ENCODE measurements around the gene ALDH3B1.

The ALDH3B1 gene

DNA sequence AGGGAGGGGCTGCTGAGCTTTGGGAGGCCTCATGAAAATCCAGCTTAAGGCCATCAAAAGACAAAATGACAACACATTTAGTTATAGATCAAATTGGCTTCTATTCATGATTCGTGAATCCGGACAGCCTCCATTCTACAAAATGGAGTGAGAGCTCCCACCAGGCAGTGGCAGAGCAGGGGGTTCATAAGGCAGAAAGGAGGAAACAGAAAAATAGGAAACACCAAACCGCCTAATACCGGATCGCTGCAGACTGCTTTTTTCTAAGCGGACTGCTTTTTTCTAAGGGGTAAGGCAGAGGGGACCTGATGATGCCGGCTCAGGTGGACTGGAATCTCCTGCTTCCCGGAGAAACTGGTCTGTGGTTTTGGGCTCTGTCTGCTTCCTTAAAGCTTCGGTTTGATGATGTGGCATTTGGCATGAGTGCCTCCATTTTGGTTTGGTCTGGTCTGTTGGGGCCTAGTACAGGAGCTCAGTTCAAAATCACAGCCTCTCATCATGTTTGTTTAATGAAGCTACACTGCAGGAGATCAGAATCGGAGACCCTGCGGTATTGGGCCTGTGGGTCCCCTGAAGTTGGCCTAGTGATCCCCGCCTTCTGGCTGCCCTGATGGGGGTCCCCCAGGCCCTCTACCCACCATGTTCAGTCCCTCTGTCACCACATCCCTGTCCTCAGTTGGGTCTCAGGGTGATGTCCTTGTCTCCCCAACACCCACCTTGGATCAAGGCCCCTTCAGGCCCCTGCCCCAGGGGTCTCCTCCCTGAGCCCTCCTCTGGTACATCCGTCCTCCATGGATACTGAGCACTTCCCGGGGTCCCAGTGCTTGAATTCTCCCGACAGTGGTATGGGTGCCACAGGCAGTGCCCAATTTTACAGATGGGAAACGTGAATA lies 1.2 kb downstream of the ALDH3B1 start:
- DNase-seq, result peak in 1 of 42 donors; percentile 37
- intact Hi-C loops (cut with DNase I), result loop anchor here (10.0 kb wide), 1 partner anchor 194 kb away; no protein-coding TSS in a partner anchor

DNA sequence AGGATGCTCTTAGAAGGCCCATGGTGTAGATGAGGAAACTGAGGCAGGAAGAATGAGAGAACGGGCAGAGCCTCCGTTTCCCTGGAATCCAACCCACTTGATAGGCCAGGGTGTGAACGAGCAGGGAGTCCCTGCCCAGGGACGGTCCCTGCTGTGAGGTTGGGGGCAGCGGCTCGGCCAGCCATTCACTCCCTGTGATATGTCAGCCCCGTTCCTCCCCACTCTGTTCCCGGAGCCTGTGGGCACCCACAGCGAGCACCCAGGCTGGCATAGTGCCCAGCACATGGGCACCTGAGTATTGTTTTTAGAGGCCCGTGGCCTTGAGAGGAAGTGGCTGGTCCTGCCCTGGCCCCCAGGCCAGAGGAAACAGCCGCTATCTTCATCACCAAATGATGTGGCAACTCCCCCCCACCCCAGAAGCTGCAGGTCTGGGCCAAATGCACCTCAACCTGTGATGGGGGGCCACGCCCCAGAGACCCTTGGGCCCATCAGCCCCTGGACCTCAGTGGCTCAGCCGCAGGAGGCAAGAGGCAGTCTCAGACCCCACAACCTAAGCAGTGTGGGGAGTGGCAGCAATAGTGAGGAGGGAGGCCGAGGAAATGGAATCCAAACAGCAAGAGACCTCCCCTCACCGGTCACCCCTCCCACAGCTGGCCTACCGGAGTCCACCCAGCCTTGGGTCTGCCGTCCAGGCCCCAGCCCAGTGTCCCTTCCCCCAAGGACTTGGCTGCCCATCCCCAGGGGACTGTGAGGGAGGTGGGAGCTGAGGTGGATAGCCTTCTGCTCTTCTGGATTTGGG lies 2.1 kb downstream of the ALDH3B1 start:
- no peak for DNase-seq
- intact Hi-C loops (cut with DNase I), result loop anchor here (10.0 kb wide), 1 partner anchor 193 kb away; no protein-coding TSS in a partner anchor

DNA sequence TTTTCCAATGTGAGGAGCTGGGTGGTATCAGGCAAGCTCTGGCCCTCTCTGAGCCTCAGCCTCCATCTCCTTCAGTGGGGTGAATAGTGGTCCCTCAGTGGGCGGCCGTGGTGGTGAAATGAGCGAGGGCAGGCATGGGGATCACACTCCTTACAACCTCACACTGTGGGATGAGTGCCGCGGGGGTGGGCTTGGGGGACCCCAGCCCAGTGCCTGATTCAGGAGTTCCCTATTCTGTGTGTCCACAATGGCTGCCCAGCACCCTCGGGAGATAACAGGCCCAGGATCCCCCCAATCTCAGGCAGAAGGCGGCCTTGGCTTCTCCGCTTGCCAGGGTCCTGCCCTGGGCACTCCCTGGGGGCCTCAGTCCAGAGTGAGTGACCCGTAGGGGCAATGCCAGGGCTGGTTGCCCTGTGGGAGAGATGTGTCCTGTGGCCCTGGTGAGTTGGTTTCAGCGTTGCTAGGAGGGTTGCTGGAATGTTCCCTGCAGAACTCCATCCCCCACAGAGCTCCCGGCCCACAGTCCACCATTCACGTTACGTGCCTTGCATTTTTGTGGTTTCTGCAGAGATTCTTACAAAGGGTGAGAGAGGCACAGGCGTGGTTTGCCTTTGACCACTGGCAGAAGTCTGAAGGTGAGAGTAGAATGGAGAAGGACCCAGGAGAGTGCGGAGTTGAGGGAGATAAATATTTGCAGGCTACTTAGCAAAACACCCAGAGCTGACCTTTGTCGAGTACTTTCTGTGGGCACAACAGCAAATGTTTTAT lies 2.9 kb downstream of the ALDH3B1 start:
- DNase-seq, result peak in 6 of 42 donors; percentile 37 to 66 (median 57)
- intact Hi-C loops (cut with DNase I), result loop anchor here (10.0 kb wide), 1 partner anchor 192 kb away; no protein-coding TSS in a partner anchor

DNA sequence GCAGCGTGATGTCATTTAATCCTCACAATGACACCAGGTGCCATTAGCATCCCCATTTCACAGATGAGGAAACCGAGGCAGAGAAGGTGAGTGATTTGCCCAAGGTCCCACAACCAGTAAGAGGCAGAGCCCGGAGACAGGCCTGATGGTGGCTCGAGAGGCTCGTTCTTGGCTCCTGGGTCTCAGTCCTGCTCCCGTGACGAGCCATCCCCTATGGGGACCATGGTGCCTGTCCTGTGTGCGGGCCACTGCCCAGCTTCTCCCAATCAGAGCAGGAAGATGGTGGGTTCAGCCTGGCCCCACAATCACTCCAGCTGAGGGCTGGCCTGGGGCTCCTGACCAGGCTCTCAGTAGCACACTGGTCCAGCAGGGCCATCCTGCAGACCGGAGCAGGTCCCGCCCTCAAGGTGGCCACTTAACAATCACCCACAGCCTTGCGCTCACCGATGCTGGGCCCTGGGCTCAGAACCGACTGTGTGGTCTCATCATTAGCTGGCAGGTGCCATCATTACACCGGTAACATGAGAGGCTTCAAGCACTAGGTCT lies 3.6 kb downstream of the ALDH3B1 start:
- no peak for DNase-seq
- intact Hi-C loops (cut with DNase I), result loop anchor here (10.0 kb wide), 1 partner anchor 191 kb away; no protein-coding TSS in a partner anchor

DNA sequence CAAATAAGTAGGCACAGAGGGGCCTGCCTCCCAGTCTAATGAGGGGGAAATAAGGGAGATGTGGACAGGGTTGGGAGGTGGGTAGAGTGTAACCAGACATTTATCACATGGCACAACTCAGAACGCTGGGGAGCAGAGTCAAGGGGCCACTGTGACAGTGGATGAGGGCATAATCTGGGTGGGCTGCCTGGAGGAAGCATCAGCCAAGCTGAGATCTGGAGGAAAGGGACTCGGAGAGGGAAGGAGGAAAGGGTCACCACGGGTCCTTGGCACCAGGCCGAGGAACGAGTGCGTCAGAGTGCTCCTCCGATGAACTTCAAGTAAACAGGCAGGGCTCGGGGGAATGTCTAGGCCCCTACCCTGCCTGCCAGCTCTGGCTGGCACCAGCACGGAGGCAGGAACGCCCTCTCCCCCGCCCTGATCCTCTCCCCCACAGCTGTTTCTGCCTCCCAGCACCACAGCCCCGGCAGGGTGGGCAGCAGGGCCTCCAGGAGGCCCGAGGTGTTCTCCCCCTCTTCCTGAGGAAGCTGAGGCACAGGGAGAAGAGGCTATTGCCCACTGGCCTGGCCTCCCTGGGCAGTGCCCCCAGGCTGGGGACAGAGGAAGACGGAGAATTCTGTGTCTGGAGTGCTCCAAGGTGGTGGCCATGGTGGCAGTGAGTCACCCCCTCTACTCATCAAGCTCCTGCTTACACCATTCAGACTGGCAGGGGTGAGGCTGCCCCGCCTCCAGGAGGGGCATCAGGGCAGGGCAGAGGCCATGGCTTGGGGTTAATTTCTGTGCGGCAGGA lies 4.2 kb downstream of the ALDH3B1 start:
- intact Hi-C loops (cut with DNase I), result loop anchor here (10.0 kb wide), 1 partner anchor 190 kb away; no protein-coding TSS in a partner anchor
- no peak for DNase-seq

DNA sequence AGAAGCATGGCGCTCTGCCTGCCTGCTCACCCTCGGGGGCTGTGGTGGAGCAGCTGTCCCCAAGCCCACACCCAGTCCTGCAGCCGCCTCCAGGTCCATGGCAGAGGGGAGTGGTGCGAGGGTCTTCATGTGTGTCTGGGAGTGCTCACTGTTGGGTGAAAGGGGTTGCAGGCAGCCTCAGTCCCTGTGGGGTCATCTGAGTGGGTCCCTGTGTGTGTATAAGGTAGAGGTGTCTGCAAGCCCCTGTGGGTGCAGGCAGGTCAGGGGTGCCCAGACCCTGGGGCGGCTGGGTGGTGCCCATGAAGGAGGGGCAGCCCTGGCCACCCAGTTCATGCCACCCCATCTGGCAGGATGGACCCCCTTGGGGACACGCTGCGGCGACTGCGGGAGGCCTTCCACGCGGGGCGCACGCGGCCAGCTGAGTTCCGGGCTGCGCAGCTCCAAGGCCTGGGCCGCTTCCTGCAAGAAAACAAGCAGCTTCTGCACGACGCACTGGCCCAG lies 4.9 kb downstream of the ALDH3B1 start:
- no peak for DNase-seq
- intact Hi-C loops (cut with DNase I), result loop anchor here (10.0 kb wide), 1 partner anchor 190 kb away; no protein-coding TSS in a partner anchor

DNA sequence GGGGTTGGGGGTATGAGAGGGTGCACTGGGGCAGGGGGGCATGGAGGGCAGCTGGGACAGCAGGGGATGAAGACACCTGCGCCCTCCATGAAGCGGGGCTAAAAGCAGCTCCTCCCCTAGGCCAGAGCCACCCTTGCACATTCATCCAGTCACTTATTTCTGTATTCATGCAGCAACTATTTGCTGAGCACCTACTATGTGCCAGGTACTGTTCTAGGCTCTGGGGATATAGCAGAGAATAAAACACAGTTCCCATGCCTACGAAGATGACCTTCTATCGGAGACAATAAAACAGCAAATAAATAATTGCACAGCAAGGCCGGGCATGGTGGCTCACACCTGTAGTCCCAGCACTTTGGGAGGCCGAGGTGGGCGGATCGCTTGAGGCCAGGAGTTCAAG lies 5.3 kb downstream of the ALDH3B1 start:
- no peak for DNase-seq
- intact Hi-C loops (cut with DNase I), result loop anchor here (10.0 kb wide), 1 partner anchor 189 kb away; no protein-coding TSS in a partner anchor

DNA sequence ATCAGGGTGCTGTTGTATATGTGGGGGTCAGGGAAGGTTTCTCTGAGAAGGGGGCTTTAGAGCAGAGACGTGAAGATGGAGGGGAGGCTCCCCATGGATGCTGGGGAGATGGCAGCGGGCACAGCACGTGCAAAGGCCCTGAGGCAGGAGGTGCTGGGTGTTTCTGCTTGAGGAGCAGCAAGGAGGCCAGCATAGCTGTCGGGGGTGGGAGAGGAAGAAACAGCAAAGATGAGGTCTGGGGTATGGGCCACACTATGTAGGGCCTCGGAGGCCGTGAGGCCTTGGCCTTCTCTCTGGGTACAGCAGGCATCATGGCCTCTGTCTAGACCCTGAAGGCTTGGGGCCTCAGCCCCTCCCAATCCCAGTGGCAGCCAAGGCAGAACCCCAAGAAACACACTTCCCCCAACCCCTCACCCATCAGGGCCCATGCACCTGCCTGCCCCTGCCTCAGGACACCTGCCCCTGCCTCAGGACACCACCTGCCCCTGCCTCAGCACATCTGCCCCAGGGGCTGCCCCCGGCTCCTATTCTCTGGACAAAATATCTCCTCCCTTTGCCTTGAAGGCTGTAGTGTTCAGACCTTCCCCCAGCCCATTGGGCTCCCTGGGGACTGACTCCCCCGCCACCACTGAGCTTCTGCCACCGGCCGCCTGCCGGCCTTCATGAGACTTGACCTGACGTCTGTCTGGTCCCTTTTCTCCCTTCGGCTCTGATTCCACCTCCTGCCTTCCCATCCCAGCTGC lies 6.2 kb downstream of the ALDH3B1 start:
- intact Hi-C loops (cut with DNase I), result loop anchor here (10.0 kb wide), 1 partner anchor 188 kb away; no protein-coding TSS in a partner anchor
- no peak for DNase-seq

DNA sequence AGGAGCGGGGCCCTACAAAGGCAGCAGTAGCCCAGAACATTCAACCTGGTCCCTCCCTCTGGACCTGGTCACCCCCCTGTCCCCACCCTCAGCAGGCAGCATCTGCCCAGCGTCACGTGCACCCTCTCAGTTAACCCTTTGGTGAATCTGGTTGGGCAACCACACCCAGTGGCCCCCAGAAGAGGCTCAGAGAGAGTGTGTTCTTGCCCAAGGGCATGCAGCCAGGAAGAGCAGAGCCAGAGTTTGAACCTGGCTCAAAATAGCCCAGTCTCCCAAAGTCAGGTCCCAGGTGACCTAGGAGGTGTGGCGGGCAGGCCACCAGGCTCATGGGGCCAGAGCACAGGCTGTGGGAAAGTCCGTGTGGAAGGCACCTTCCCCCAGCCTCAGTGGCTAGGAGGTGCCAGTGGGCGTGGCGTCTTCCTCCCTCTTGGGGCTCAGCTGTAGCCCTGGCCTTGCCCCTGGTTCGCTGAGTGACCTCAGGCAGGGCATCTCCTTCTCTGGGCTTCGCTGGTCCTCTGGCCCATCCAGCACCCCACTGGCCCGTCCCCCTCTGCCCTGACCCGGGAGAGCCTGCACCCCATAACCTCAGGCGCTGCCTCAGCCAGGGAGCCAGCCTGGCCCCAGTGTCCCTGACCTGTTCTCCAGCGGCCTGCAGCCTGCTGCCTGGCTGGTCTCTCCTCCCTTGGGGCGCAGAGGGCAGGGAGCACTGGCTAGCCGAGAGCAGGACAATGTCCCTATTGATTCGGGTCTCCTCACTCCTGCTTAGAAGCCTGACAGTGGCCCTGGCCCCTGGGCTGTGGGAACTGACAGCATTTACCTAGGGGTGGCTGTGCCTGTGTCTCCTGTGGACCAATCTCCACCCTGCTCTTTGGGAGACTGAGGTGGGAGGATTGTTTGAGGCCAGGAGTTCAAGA lies 7.0 kb downstream of the ALDH3B1 start:
- intact Hi-C loops (cut with DNase I), result loop anchor here (10.0 kb wide), 1 partner anchor 188 kb away; no protein-coding TSS in a partner anchor
- peak in 10 of 42 donors; percentile 30 to 68 (median 52) for DNase-seq

DNA sequence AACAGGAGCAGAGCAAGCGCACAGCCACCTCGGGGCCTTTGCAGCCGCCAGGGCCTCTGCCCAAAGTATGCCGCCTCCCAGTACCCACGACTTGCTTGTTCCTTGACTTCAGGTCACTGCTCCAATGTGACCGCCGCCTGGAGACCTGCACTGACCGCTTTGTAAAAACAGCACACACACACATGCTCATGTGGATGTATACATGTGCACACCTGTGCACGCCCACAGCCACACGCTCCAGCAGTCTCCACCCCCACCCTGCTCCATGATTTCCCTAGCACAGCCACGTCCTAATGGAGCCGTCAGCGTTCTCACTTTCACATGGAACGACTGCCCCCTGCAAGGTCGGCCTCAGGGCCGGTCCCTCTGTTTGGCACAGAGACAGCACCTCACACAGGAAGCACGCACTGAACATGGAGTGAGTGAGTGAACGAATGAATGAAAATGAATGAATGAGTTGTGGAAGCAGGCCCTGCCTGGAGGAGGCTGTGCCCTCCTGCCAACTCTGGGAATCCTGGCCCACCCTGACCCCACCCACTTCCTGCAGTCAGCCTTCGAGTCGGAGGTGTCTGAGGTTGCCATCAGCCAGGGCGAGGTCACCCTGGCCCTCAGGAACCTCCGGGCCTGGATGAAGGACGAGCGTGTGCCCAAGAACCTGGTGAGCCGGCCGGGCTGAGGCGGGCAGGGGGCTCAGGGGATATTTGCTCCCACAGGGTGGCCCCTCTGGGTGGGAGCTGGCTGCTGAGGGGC lies 8.0 kb downstream of the ALDH3B1 start:
- intact Hi-C loops (cut with DNase I), result loop anchor here (10.0 kb wide), 1 partner anchor 187 kb away; no protein-coding TSS in a partner anchor
- DNase-seq, result peak in 1 of 42 donors; percentile 38

DNA sequence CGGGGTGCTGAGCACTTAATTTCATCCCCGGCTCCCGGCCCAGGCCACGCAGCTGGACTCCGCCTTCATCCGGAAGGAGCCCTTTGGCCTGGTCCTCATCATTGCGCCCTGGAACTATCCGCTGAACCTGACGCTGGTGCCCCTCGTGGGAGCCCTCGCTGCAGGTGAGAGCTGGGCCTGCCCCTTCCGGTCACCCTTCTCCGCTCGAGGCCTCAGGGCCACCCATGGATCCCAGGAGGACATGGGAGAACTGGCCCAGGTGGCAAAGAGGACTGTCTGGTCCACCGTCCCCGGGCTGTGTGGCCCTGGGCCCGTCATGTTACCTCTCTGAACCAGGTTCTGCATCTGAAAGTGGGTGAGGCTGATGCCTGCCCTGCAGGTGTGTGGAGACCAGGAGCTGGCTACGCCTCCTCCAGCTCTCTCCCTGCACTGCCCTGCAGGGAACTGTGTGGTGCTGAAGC lies 8.6 kb downstream of the ALDH3B1 start:
- intact Hi-C loops (cut with DNase I), result loop anchor here (10.0 kb wide), 1 partner anchor 186 kb away; no protein-coding TSS in a partner anchor
- no peak for DNase-seq

DNA sequence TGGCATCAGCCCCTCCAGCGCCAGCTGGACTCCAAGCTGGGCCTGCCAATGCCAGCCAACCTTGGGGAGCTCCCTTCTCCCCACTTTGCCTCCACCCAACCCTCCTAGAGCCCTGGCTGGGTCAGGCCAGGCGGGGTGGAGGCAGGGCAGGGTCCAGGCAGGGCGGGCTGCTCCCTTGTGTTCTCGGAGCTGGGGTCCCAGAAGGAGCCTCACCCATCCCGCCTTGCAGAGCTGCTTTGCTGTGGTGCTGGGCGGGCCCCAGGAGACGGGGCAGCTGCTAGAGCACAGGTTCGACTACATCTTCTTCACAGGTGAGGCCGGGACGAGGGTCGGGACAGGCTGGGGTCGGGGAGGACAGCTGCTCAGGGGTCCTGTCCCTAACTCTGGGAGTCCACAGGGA lies 9.4 kb downstream of the ALDH3B1 start:
- no peak for DNase-seq
- intact Hi-C loops (cut with DNase I), result loop anchor here (10.0 kb wide), 1 partner anchor 185 kb away; no protein-coding TSS in a partner anchor

DNA sequence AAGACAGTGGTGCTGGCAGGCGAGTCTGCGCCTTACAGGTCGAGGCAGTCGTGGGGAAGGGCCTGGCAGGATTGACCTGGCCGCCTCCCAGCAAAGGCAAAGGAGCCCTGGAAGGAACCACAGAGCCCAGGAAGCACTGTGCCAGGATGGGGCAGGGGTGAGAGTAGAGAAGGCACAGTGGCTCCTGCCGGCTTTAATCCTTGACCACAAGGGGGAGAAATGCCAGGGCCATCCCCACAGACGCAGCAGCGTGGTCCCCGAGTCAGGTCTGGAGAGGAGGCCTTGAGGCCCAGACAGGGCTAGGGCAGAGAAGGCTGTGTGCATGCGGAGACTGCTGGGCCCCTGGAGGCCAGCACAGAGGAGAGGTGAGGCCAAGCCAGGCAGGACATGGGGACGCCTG lies 10.4 kb downstream of the ALDH3B1 start:
- peak in 1 of 42 donors; percentile 45 for DNase-seq
- intact Hi-C loops (cut with DNase I), result no loop called here

DNA sequence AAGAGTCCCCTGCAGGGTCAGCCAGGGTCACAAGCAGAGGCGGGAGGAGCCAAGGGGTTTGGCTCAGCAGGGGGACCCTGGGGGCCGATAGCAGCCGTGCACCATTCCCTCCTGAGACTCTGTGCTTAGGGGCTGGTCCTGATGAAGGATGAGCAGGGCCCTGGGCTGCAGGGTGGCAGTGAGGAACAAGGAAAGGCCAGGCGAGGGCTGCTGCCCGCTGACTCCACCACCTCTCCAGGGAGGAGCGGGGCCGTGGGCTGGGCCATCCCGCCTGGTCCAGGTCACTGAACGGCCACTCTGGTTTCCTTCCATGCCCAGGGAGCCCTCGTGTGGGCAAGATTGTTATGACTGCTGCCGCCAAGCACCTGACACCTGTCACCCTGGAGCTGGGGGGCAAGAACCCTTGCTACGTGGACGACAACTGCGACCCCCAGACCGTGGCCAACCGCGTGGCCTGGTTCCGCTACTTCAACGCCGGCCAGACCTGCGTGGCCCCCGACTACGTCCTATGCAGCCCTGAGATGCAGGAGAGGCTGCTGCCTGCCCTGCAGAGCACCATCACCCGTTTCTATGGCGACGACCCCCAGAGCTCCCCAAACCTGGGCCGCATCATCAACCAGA lies 11.2 kb downstream of the ALDH3B1 start:
- peak in 1 of 42 donors; percentile 47 for DNase-seq
- intact Hi-C loops (cut with DNase I), result no loop called here

Data from head of caudate nucleus (tissue), 42 donors.